Vagina (tissue), 2 donors: ENCODE results near the gene CACNG7. TPM values are rescaled to one million over a fixed set of nuclear protein-coding genes. Genes with fewer than 3 reads are reported as not detected.

ENCODE experiments used
- DNase-seq, 2 donors: peaks; one replicate each; pipeline ENCODE4 v3.0.0-alpha.2; 2017; ENCODE audit errors: extremely low spot score in 2 of 2
- H3K27ac ChIP-seq: fragments of 200-600 bp; sonication (generic); one replicate; pipeline ENCODE4 v1.5.1; 2019
- H3K27me3 ChIP-seq: fragments of 200-600 bp; sonication (generic); one replicate; pipeline ENCODE4 v1.5.1; 2019
- H3K36me3 ChIP-seq, 2 donors: fragments of 200-600 bp; sonication (generic); one replicate each; pipeline ENCODE4 v1.5.1; 2017 to 2019
- H3K4me1 ChIP-seq: fragments of 200-600 bp; sonication (generic); one replicate; pipeline ENCODE4 v1.5.1; 2019
- H3K4me3 ChIP-seq, 2 donors: fragments of 200-600 bp; sonication (generic); 1 replicate in 1 of 2; 2 replicates in 1 of 2; pipeline ENCODE4 v1.5.1; 2016 to 2019
- H3K9me3 ChIP-seq: fragments of 200-600 bp; sonication (generic); one replicate; pipeline ENCODE4 v1.5.1; 2019
- CTCF ChIP-seq, 3 experiments: fragments of 450-650 bp in 2 of 3; fragments of 200-600 bp in 1 of 3; sonication (generic) in 1 of 3; IDR thresholded peaks; one replicate each; pipeline ENCODE4 v1.5.1; 2017 to 2019; ENCODE audit warnings: antibody characterized with exemption in 3 of 3, mild to moderate bottlenecking in 2 of 3, moderate library complexity in 2 of 3
- POLR2A ChIP-seq, 2 donors: fragments of 450-650 bp; IDR thresholded peaks; one replicate each; pipeline ENCODE4 v1.6.1; 2017; ENCODE audit warnings: antibody characterized with exemption in 2 of 2, mild to moderate bottlenecking in 2 of 2, moderate library complexity in 2 of 2
- POLR2AphosphoS5 ChIP-seq, 2 donors: sonication (generic); formaldehyde crosslinking; IDR thresholded peaks; one replicate each; pipeline ENCODE4 v1.9.0; 2017; ENCODE audit warnings: antibody characterized with exemption in 2 of 2, mild to moderate bottlenecking in 2 of 2, low read depth in 1 of 2; ENCODE audit not compliant: insufficient read depth in 1 of 2
- intact Hi-C: fragments of 100-400 bp; cut with DNase I; formaldehyde crosslinking; loops from one replicate; pipeline ENCODE4 v1.15.1; 2023
- total RNA-seq: library from RNA; depleted of rRNA; stranded (reverse); fragments of >200 nt; gene quantifications from one replicate; pipeline ENCODE4 v1.2.3, GENCODE V29; 2016

The CACNG7 gene
- total RNA-seq, 1 donor from 2014 or later: not detected

- Histone ChIP-seq H3K9me3 (no peaks in the 10 kb centered on the region), H3K36me3 (no peaks in the 10 kb centered on the region), H3K4me1 (no peaks in the 10 kb centered on the region), H3K4me3 (no peak overlapping the region), H3K27me3 (no peaks in the 10 kb centered on the region), H3K27ac (no peak overlapping the region)
- TF ChIP-seq CTCF (IDR thresholded peaks at IDR 0.05): no peak
- TF ChIP-seq POLR2AphosphoS5 (IDR thresholded peaks at IDR 0.05; ENCODE audit: insufficient read depth in 1 of 2, low read depth in 1 of 2): no peak
- no peak for TF ChIP-seq POLR2A (IDR thresholded peaks at IDR 0.05)
- DNase-seq: no peak
- intact Hi-C loops: no loop called here
Observed at GRCh38 chr19:53951436-53951835, 42.4 kb downstream of the CACNG7 start.

- Histone ChIP-seq H3K27ac (no peak overlapping the region), H3K9me3 (no peaks in the 10 kb centered on the region), H3K4me3 (no peak overlapping the region), H3K27me3 (no peaks in the 10 kb centered on the region), H3K4me1 (no peaks in the 10 kb centered on the region), H3K36me3 (no peaks in the 10 kb centered on the region)
- TF ChIP-seq POLR2AphosphoS5 (IDR thresholded peaks at IDR 0.05; ENCODE audit: insufficient read depth in 1 of 2, low read depth in 1 of 2) (no peak), POLR2A (IDR thresholded peaks at IDR 0.05) (no peak)
- intact Hi-C loops: no loop called here
- no peak for DNase-seq
Observed at GRCh38 chr19:53951947-53952346, 42.9 kb downstream of the CACNG7 start.

- H3K36me3 ChIP-seq: no peaks in the 10 kb centered on the region
- no peaks in the 10 kb centered on the region for H3K27me3 ChIP-seq
- no peak for DNase-seq
- TF ChIP-seq POLR2AphosphoS5 (IDR thresholded peaks at IDR 0.05; ENCODE audit: insufficient read depth in 1 of 2, low read depth in 1 of 2): no peak
- no peaks in the 10 kb centered on the region for H3K4me1 ChIP-seq
- no peak overlapping the region for H3K27ac ChIP-seq
- intact Hi-C loops: no loop called here
- no peaks in the 10 kb centered on the region for H3K9me3 ChIP-seq
- H3K4me3 ChIP-seq: no peak overlapping the region
Observed at GRCh38 chr19:53953383-53953782, 44.3 kb downstream of the CACNG7 start.

GRCh38 chr19:53957448-53958167 is 48.5 kb downstream of the CACNG7 start:
- intact Hi-C loops: no loop called here
- DNase-seq: no peak
- H3K4me1 ChIP-seq: no peaks in the 10 kb centered on the region
- H3K9me3 ChIP-seq: no peaks in the 10 kb centered on the region
- TF ChIP-seq CTCF (IDR thresholded peaks at IDR 0.05) (no peak), POLR2A (IDR thresholded peaks at IDR 0.05) (no peak), POLR2AphosphoS5 (IDR thresholded peaks at IDR 0.05; ENCODE audit: insufficient read depth in 1 of 2, low read depth in 1 of 2) (no peak)
- peaks cover 4% of the 10 kb centered on the region for H3K27me3 ChIP-seq
- no peaks in the 10 kb centered on the region for H3K36me3 ChIP-seq
- H3K4me3 ChIP-seq: no peak overlapping the region
- H3K27ac ChIP-seq: no peak overlapping the region

- no peak overlapping the region for H3K4me3 ChIP-seq
- DNase-seq: no peak
- TF ChIP-seq POLR2AphosphoS5 (IDR thresholded peaks at IDR 0.05; ENCODE audit: insufficient read depth in 1 of 2, low read depth in 1 of 2) (no peak), POLR2A (IDR thresholded peaks at IDR 0.05) (no peak), CTCF (IDR thresholded peaks at IDR 0.05) (no peak)
- H3K4me1 ChIP-seq: no peaks in the 10 kb centered on the region
- intact Hi-C loops: no loop called here
- H3K27ac ChIP-seq: no peak overlapping the region
- no peaks in the 10 kb centered on the region for H3K36me3 ChIP-seq
- H3K9me3 ChIP-seq: no peaks in the 10 kb centered on the region
- peaks cover 4% of the 10 kb centered on the region for H3K27me3 ChIP-seq
Observed at GRCh38 chr19:53958168-53958571, 49.1 kb downstream of the CACNG7 start.
